Loucy (cell line): Measurements from ENCODE around the gene DCDC2.

Source experiments
- EZH2phosphoT487 ChIP-seq: fragments of 200-600 bp; IDR thresholded peaks from 2 replicates; pipeline ENCODE4 v1.6.1; 2018; ENCODE audit warnings: antibody characterized with exemption, mild to moderate bottlenecking, moderate library complexity, borderline replicate concordance
- TF ChIP-seq, protein P1 (sequence below): fragments of 200-600 bp; sonication (generic); conservative IDR thresholded peaks from 2 replicates; pipeline ENCODE4 v1.5.1; 2014; ENCODE audit warnings: mild to moderate bottlenecking, antibody characterized with exemption, low read length

DNA sequence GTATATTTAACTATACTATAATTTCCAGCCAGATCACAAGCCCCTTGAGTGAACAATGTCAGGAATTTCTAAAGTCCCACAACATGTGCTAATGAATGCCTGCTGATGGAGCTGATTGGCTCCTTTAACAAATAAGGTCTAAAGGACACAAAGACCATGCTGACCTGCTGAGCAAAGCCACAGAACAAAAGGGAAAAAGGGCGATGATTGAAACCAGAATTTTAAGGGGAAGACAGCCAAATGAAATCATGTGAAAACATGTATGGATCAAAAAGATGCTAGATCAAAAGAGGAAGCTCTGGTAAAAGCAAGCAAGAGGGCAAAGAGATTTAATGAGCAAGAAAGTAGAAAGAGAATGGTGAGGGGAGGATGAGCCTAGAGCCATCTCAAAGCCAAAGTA lies 105.6 kb downstream of the DCDC2 start:
- TF ChIP-seq, protein P1, sequence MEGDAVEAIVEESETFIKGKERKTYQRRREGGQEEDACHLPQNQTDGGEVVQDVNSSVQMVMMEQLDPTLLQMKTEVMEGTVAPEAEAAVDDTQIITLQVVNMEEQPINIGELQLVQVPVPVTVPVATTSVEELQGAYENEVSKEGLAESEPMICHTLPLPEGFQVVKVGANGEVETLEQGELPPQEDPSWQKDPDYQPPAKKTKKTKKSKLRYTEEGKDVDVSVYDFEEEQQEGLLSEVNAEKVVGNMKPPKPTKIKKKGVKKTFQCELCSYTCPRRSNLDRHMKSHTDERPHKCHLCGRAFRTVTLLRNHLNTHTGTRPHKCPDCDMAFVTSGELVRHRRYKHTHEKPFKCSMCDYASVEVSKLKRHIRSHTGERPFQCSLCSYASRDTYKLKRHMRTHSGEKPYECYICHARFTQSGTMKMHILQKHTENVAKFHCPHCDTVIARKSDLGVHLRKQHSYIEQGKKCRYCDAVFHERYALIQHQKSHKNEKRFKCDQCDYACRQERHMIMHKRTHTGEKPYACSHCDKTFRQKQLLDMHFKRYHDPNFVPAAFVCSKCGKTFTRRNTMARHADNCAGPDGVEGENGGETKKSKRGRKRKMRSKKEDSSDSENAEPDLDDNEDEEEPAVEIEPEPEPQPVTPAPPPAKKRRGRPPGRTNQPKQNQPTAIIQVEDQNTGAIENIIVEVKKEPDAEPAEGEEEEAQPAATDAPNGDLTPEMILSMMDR = no peak
- no peak for TF ChIP-seq EZH2phosphoT487
